HUES64 (cell line): ENCODE results near the gene CXCR1. TPM values are rescaled to one million over a fixed set of nuclear protein-coding genes. Genes with fewer than 3 reads are reported as not detected.

Experiments
- H3K27ac ChIP-seq: 2 replicates; pipeline ENCODE4 v1.7.0; 2013; ENCODE audit warnings: low read depth, low read length, inconsistent platforms
- H3K27me3 ChIP-seq: 2 replicates; pipeline ENCODE4 v1.6.1; 2013; ENCODE audit warnings: mild to moderate bottlenecking, low read length; ENCODE audit not compliant: insufficient read depth
- H3K36me3 ChIP-seq: 2 replicates; pipeline ENCODE4 v1.6.1; 2013; ENCODE audit warnings: mild to moderate bottlenecking, low read length; ENCODE audit not compliant: insufficient read depth
- H3K4me1 ChIP-seq: 2 replicates; pipeline ENCODE4 v1.6.1; 2013; ENCODE audit warnings: mild to moderate bottlenecking, low read length, moderate library complexity; ENCODE audit not compliant: insufficient read depth
- H3K4me3 ChIP-seq: 2 replicates; pipeline ENCODE4 v1.5.1; 2013; ENCODE audit warnings: mild to moderate bottlenecking, low read length, moderate library complexity
- H3K9ac ChIP-seq: 2 replicates; pipeline ENCODE4 v1.6.1; 2013; ENCODE audit warnings: mild to moderate bottlenecking, low read depth, low read length
- H3K9me3 ChIP-seq: 2 replicates; pipeline ENCODE4 v1.6.1; 2013; ENCODE audit warnings: low read depth, low read length; ENCODE audit not compliant: insufficient read depth
- WGBS: fragments of 150-250, 120-280 bp; methylation state at CpG from one replicate; pipeline ENCODE4 v1.1.7; 2013; ENCODE audit warnings: missing lambda C conversion rate; 5-methylcytosine and 5-hydroxymethylcytosine counted together
- polyA plus RNA-seq, 2 experiments: library from polyadenylated mRNA; stranded (reverse); fragments of 50-300 nt; gene quantifications; one replicate each; pipeline ENCODE4 v1.2.3, GENCODE V29; 2013

CXCR1 gene
- not detected for polyA plus RNA-seq (2013, experiment 1 of 2)
- polyA plus RNA-seq (2013, experiment 2 of 2), result not detected

- Histone ChIP-seq H3K9me3 (no peaks in the 10 kb centered on the region), H3K36me3 (no peaks in the 10 kb centered on the region), H3K9ac (no peak within 1 kb of the TSS), H3K4me3 (no peak within 1 kb of the TSS), H3K27me3 (no peaks in the 10 kb centered on the region), H3K4me1 (0 out of 2 replicates have a peak, but pooled peaks cover 6% of the 10 kb centered on the region), H3K27ac (no peak within 1 kb of the TSS)
- 94% methylated on average over 3 of the region's 3 CpGs for WGBS
These were observed at the start of gene CXCR1 for GRCh38 chr2:218166791-218167190. CXCR1 (minus strand) TSS chr2:218166962; CDS start chr2:218165211, 1,751 bp downstream.

DNA sequence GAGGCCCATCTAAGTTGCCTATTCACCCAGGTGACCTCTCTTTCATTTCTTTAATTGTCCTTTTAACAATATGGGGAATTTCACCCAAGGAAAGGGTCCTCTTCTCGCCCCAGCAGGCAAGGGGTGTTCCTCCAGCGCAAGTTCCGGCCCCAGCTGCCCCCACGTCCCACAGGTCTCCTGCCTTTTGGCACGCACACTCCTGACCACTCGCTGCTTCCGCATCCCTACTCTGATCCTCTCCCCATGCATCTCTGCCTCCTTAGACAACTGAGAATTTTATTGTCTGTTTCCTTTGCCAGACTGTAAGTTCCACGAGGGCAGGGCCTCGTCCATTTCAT, 49.5 kb upstream of the CXCR1 start:
- no peak overlapping the region for H3K27ac ChIP-seq
- no peaks in the 10 kb centered on the region for H3K27me3 ChIP-seq
- no peak overlapping the region for H3K9ac ChIP-seq
- peak overlapping the region; percentile 98 for H3K4me3 ChIP-seq
- no peaks in the 10 kb centered on the region for H3K9me3 ChIP-seq
- peaks cover 16% of the 10 kb centered on the region for H3K36me3 ChIP-seq
- WGBS, result 80% methylated on average over 9 of the region's 9 CpGs
- H3K4me1 ChIP-seq, result peaks cover 19% of the 10 kb centered on the region

GRCh38 chr2:218214116-218214515, 47.4 kb upstream of the CXCR1 start:
- Histone ChIP-seq H3K4me3 (no peak overlapping the region), H3K27ac (no peak overlapping the region), H3K36me3 (no peaks in the 10 kb centered on the region), H3K27me3 (no peaks in the 10 kb centered on the region), H3K4me1 (peaks cover 11% of the 10 kb centered on the region), H3K9ac (no peak overlapping the region), H3K9me3 (no peaks in the 10 kb centered on the region)
- 100% methylated on average over 1 of the region's 1 CpG for WGBS

GRCh38 chr2:218209078-218209477, 42.3 kb upstream of the CXCR1 start:
- Histone ChIP-seq H3K36me3 (no peaks in the 10 kb centered on the region), H3K4me1 (no peaks in the 10 kb centered on the region), H3K9me3 (no peaks in the 10 kb centered on the region), H3K4me3 (no peak overlapping the region), H3K27ac (no peak overlapping the region), H3K9ac (no peak overlapping the region), H3K27me3 (no peaks in the 10 kb centered on the region)
- WGBS, result 94% methylated on average over 3 of the region's 3 CpGs

GRCh38 chr2:218202266-218202665, 35.5 kb upstream of the CXCR1 start:
- Histone ChIP-seq H3K27ac (no peak overlapping the region), H3K9me3 (no peaks in the 10 kb centered on the region), H3K4me1 (no peaks in the 10 kb centered on the region), H3K36me3 (no peaks in the 10 kb centered on the region), H3K27me3 (no peaks in the 10 kb centered on the region), H3K4me3 (no peak overlapping the region), H3K9ac (no peak overlapping the region)
- WGBS, result 86% methylated on average over 2 of the region's 3 CpGs

DNA sequence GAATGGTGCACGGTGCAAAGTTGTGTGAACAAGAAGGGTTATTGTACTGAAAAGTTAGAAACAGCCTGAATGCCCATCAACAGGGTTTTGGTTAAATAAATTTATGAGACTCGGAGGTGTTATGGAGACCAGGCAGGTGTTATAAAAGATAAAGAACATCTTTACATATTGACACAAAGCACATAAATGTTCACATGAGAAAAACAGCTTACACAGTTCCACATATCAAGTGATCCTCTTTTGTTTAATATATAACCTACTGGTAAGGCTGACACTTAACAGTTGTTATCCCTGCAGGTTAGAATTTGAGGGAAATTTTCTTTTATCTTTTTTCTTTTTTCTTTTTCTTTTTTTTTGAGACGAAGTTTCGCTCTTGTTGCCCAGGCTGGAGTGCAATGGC, 30.2 kb upstream of the CXCR1 start:
- Histone ChIP-seq H3K27me3 (no peaks in the 10 kb centered on the region), H3K4me1 (no peaks in the 10 kb centered on the region), H3K36me3 (no peaks in the 10 kb centered on the region), H3K9ac (no peak overlapping the region), H3K27ac (no peak overlapping the region), H3K9me3 (no peaks in the 10 kb centered on the region), H3K4me3 (no peak overlapping the region)
- WGBS, result 80% methylated on average over 3 of the region's 4 CpGs

GRCh38 chr2:218194880-218195279, 28.1 kb upstream of the CXCR1 start:
- Histone ChIP-seq H3K27me3 (no peaks in the 10 kb centered on the region), H3K27ac (no peak overlapping the region), H3K9ac (no peak overlapping the region), H3K4me3 (no peak overlapping the region), H3K9me3 (no peaks in the 10 kb centered on the region), H3K4me1 (no peaks in the 10 kb centered on the region), H3K36me3 (no peaks in the 10 kb centered on the region)
- no CpG with 5 or more reads among the region's 3 CpGs for WGBS

GRCh38 chr2:218193701-218194100, 26.9 kb upstream of the CXCR1 start:
- Histone ChIP-seq H3K4me1 (no peaks in the 10 kb centered on the region), H3K4me3 (no peak overlapping the region), H3K9me3 (no peaks in the 10 kb centered on the region), H3K27ac (no peak overlapping the region), H3K9ac (no peak overlapping the region), H3K36me3 (no peaks in the 10 kb centered on the region), H3K27me3 (no peaks in the 10 kb centered on the region)
- WGBS, result 84% methylated on average over 4 of the region's 4 CpGs

DNA sequence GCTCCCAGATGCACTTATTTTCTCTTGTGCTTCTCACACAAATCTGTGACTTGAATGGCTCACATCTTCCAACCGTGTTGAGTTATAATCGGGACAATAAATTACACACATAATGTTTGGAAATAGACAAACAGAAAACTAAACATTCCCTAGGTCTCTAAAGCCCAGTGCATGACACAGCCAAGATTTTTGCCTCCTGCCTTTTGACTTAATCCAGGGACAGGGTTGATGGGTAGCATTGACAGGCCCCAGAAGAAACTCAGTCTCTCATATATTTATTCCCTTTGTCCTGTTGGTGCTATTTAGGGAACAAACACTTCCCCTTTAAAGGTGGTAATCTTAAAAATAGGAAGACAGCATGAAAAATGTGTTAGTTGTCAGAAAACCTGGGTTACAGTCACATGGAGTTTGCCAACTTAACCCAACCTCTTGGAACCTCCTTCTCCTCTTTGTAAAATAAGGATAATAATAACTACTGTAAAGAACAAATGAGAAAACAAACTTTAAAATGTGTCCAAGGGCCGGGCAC, 26.2 kb upstream of the CXCR1 start:
- Histone ChIP-seq H3K4me3 (no peak overlapping the region), H3K4me1 (no peaks in the 10 kb centered on the region), H3K9ac (no peak overlapping the region), H3K36me3 (no peaks in the 10 kb centered on the region), H3K27ac (no peak overlapping the region), H3K27me3 (no peaks in the 10 kb centered on the region), H3K9me3 (no peaks in the 10 kb centered on the region)
- 93% methylated on average over 3 of the region's 3 CpGs for WGBS

DNA sequence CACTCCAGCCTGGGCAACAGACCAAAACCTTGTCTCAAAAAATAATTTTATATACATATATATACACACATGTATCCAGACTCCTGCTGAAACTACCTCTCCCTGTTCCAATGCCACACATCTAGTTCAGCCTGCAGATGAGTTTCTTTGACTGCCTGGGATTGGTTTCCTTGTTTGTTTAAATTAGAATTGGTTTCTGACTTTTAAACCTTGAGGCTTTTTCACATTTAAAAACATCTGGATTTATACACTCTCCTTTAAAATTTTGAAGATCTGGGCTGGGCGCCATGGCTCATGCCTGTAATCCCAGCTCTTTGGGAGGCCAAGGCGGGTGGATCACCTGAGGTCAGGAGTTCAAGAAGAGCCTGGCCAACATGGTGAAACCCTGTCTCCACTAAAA, 21.8 kb upstream of the CXCR1 start:
- Histone ChIP-seq H3K9ac (no peak overlapping the region), H3K36me3 (no peaks in the 10 kb centered on the region), H3K4me1 (no peaks in the 10 kb centered on the region), H3K9me3 (no peaks in the 10 kb centered on the region), H3K4me3 (no peak overlapping the region), H3K27ac (no peak overlapping the region), H3K27me3 (no peaks in the 10 kb centered on the region)
- 96% methylated on average over 2 of the region's 2 CpGs for WGBS

DNA sequence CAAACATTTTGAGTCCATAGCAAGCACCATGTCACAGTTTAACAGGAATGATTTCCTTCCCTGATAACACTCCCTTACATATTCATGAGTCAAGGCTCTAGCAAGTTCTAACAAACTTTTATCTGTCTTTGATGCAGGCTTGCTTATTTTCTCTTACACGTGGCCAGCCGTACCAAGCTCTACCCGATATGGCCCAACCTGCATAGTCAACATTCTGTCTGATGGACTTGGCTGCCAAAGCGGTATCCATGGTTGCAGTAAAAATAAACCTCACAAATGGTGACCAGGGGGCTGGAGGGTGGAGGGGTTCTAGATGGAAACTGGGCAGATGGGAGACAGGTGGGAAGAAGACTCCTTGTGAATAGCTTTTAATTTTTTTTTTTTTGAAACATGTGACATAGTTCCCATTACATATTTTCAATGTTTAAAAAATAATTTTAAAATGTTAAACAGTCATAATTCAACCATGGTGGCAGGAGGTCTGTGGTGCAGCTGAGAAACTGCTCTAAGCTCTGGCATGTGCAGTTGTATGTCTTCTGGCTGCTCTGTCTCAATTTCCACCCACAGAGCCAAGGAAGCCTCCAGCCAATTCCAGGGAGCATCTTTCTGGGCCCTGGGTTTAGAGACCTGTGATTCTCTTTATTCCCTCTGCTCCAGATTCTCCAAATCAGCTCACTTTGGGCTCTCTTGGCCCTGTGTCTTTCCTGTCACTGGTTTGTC, 20.7 kb upstream of the CXCR1 start:
- 94% methylated on average over 4 of the region's 4 CpGs for WGBS

DNA sequence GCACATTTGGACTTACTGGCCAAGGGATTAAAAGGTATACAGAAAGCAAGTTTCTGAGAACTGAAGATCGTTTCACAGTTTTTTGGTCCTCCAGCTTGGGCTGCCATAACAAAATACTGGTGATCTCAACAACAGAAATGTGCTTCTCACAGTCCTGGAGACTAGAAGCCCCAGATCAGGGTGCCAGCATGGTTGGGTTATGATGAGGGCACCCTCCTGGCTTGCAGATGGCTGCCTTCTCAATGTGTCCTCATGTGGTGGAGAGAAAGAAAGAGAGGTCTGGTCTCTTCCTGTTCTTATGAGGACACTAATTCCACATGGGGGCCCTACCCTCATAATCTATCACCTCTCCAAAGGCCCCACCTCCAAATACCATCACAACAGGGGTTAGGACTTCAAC, 20.1 kb upstream of the CXCR1 start:
- no peaks in the 10 kb centered on the region for H3K4me1 ChIP-seq
- H3K27ac ChIP-seq, result no peak overlapping the region
- no peak overlapping the region for H3K4me3 ChIP-seq
- H3K27me3 ChIP-seq, result no peaks in the 10 kb centered on the region
- no peaks in the 10 kb centered on the region for H3K9me3 ChIP-seq
- no peak overlapping the region for H3K9ac ChIP-seq
- 85% methylated on average over 1 of the region's 1 CpG for WGBS
- no peaks in the 10 kb centered on the region for H3K36me3 ChIP-seq

More for the DNA sequence above, 20.7 kb upstream of the CXCR1 start:
- no peaks in the 10 kb centered on the region for H3K36me3 ChIP-seq
- H3K4me1 ChIP-seq, result no peaks in the 10 kb centered on the region
- no peak overlapping the region for H3K27ac ChIP-seq
- H3K4me3 ChIP-seq, result no peak overlapping the region
- no peaks in the 10 kb centered on the region for H3K27me3 ChIP-seq
- H3K9ac ChIP-seq, result no peak overlapping the region
- no peaks in the 10 kb centered on the region for H3K9me3 ChIP-seq
